Measurements from ENCODE around the gene KIFC3.
"Not testable (repeated sequence)": the region's sequence is repeated elsewhere in the genome, so short reads cannot be mapped to it uniquely, and the experiment has no call there.

KIFC3 gene

GRCh38 chr16:57825298-57826044 lies 23.2 kb upstream of the KIFC3 start:
- no peak for DNase-seq (ENCODE audit: low spot score)

- DNase-seq (ENCODE audit: low spot score) = no peak
Observed at GRCh38 chr16:57824888-57825287, 22.6 kb upstream of the KIFC3 start.

DNA sequence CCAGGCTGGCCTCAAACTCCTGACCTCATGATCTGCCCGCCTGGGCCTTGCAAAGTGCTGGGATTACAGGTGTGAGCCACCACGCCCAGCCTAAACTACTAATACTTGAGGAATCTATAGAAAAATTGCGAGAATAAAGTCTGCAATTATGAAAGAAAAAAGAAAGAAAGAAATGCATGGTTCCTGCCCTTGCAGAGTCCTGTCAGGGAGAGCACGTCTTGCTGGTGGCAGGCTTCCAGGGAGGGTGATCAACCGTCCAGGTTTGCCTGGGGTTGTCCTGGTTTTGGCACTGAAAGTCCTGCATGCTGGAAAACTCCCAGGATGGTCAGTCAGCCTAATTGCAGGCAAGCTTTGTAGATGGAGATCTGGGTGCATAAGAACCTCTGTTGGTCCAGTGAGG lies 21.5 kb upstream of the KIFC3 start:
- no peak for DNase-seq (ENCODE audit: low spot score)

DNA sequence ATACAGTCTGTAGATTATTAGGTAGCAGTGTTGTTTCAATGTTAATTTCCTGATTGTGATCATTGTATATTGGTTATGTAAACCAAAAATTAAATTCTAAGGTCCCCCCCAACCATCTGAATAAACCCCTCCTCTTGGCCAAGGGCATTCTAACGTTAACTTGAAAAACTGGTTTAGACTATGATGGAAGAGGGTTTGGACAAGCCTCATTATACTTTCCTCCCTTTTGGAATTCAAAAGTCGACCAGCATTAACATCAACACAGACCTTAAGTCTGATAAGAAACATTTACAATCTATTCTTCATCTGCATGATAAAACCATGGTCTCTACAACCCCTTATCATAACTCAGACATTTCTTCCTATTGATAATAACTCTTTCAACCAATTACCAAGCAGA lies 20.6 kb upstream of the KIFC3 start:
- no peak for DNase-seq (ENCODE audit: low spot score)

DNA sequence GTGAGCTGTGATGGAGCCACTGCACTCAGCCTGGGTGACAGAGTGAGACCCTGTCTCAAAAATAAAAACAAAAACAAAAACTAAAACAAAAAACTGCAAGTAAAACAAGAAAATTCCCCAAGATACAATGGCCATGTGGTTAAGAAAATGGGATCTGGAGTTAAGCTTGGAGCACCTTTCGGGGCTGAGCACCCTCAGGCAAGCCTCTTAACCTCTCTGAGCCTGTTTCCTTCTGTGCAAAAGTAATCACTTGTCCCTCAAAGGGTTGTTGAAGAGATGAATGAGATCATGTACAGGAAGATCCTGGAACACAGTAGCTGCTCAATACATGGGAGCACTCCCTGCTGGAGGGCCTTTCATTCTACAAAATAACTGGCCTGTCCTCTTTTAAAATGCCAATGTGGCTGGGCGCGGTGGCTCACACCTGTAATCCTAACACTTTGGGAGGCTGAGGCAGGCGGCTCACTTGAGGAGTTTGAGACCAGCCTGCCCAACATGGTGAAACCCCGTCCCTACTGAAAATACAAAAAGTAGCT lies 19.8 kb upstream of the KIFC3 start:
- no peak for DNase-seq (ENCODE audit: low spot score)

GRCh38 chr16:57821149-57821971 lies 19.1 kb upstream of the KIFC3 start:
- DNase-seq (ENCODE audit: low spot score) = no peak

DNA sequence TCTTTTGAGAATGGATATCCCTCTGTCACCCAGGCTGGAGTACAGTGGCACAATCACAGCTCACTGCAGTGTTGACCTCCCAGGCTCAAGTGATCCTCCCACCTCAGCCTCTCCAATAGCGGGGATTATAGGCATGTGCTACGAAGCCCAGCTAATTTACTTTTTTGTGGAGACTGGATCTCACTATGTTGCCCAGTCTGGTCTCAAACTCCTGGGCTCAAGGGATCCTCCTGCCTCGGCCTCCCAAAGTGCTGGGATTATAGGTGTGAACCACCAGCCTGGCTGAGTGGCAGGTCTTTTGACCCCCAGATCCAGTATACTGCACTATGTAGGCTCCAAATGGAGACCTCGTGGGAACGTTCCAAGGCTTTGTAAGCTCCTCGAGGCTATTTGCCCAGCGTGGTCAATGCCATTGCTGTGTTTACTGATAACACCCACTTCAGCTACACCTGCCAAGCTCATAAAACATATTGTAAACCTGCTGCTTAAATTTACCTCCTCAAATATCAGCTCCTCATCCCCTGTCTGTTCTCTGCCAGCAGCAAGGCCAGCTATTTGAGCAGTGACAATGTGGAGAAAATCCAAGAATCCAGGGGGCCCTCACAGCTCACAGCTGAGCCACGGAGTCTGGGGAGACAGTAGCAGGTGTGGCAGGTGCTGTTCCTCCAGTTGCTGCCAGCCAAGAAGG lies 16.2 kb upstream of the KIFC3 start:
- DNase-seq (ENCODE audit: low spot score) = no peak

DNA sequence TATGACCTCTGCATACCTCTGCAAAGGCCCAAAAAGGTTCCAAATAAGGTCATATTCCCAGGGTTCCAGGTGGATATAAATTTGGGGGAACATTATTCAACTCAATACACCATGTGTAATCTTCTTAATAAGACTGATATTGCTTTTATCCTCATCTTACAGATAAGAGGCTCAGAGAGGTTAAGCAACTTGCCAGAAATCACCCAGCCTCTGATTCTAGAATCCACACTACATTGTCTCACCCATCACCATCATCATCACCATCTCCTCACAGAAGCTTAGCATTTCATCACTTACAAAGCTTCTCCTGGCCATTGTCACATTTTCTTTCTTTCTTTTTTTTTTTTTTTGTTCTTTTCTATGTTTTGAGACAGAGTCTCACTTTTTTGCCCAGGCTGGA lies 15.4 kb upstream of the KIFC3 start:
- DNase-seq (ENCODE audit: low spot score) = no peak

DNA sequence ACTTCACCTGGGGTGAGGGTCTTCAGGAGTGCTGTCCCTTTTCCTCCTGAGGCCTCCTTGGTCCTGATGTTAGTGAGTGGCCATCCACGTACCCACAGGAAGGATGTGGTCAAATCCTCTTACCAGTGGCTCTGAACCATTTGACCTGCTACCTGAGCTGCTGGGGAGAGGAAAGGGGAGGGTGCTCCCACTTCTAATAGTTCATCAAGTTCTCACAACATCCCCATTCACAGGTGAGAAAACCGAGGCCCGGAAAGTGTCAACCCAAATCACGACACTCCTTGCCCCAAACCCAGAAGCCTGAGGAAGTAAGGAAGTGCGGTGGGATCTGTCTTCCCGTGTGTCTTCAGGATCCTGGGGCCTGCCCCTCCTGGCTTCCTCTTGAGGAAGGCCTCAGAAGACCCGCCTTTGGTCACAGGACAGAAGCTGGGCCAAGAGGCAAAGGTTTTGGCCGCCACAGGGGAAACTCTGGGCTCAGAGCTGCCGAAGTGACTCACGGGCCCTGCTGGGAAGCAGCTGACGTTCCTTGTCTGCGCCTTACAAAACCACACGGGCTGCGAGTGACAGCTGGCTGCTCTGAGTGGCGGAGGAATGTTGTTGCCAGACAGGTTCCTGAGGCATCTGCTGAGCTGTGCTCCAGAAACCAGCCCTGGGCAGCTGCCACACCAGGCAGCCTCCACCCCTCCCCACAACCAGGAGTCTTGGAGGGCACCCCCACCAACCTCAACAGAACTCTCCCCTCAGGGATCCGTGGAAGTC lies 13.9 kb upstream of the KIFC3 start:
- peak; percentile 49 for DNase-seq (ENCODE audit: low spot score)

DNA sequence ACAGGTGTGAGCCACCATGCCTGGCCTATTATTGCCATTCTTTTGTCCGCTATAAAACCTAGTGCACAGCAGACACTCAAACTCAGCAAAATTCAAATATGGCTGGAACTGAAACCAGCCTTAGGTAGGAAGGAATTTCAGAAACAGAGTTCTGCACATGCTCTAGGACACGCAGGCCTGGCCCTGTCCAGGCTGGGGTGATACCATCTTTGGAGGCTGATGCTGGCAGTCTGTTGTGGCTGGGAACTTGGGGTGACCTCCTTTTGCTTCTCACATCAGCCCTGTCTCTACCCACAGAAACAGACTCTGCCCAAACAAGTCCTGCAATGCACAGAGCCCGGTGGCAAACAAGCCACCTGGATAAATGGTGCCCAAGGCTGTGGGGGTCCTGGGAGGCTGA lies 12.6 kb upstream of the KIFC3 start:
- DNase-seq (ENCODE audit: low spot score) = no peak

- no peak for DNase-seq (ENCODE audit: low spot score)
Observed at GRCh38 chr16:57813466-57813865, 11.2 kb upstream of the KIFC3 start.

DNA sequence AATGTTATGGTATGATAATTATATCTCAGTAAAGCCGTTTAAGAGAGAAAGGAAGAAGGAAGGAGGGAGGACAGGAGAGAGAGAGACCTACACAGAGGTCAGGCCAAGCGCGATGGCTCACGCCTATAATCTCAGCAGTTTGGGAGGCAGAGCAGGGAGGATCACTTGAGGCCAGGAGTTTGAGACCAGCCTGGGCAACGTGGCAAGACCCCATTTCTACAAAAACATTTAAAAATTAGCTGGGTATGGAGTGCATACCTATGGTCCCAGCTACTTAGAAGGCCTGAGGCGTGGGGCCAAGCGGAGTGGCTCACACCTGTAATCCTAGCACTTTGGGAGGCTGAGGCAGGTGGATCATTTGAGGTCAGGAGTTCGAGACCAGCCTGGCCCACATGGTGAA lies 9.0 kb upstream of the KIFC3 start:
- DNase-seq (ENCODE audit: low spot score) = not testable (repeated sequence)

- DNase-seq (ENCODE audit: low spot score) = peak; percentile 87
Observed at GRCh38 chr16:57810197-57811031, 8.1 kb upstream of the KIFC3 start.

DNA sequence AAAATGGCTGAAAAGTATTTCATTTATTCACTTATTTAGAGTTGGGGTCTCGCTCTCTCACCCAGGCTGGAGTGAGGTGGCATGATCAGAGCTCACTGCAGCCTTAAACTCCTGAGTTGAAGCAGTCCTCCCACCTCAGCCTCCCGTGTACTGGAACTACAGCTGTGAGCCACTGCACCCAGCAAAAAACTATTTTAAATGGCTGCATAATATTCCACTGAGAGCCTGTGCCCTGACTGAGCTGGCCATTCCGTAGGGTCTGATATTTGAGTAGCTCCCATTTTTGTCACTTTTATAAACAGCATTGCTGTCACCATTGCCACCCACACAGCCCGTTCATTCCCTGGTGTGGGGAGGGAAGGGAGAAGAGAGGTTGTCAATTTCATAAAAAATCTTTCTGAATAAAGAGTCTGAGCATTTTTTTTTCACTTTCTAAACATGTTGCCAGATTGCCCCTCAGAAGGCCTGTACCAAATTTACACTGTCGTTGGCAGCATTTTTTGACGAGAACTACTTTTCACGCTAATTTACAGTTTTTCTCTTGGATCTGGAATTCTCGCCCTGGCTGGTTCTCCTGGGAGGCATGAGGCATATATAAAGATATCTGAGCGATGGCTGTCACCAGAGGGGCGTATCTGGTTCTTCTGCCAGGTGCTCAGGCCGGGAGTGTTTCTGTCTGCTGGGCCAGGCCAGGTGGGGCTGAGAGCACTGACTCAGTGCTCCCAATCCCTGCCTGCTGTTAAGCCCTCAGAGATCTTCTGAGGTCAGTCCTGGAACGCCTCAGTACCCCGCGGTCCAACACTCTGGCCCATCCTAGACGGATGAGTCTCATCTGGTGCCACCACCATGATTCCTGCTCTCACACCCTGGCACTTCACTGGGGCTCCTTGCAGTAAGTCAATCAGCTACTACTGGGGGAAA lies 7.2 kb upstream of the KIFC3 start:
- DNase-seq (ENCODE audit: low spot score) = no peak

- DNase-seq (ENCODE audit: low spot score) = no peak
Observed at GRCh38 chr16:57808589-57809228, 6.4 kb upstream of the KIFC3 start.

- DNase-seq (ENCODE audit: low spot score) = peak; percentile 58
Observed at GRCh38 chr16:57807968-57808528, 5.8 kb upstream of the KIFC3 start.

GRCh38 chr16:57807252-57807967 lies 5.1 kb upstream of the KIFC3 start:
- DNase-seq (ENCODE audit: low spot score) = no peak

DNA sequence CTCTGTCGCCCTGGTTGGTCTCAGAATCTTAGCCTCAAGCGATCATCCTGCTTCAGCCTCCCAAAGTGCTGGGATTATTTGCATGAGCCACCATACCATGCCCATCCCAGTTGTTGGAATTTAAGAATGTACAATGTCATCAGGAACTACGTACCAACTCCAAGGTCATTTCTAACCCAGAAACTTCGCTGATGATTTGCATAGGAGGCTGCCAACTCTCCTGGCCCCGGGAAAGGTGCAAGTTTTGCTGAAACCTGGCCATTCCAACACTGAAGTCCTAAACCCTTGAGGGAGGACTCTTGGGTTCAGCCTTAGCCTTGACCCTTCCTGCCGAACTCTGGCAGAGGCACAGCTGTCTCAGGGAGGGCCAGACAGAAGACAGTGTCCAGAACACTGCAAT lies 2.9 kb upstream of the KIFC3 start:
- no peak for DNase-seq (ENCODE audit: low spot score)

Data from activated CD4-positive, alpha-beta T cell treated with anti-CD3 and anti-CD28 coated beads, Interleukin-2, Interleukin-4, amounts not matched to agents 100 ng/mL and 50 ng/mL, durations not matched to agents 16 hours and 8 hours (primary cell).